Measurements from ENCODE around the gene PSEN1. TPM values are rescaled to one million over a fixed set of nuclear protein-coding genes. Genes with fewer than 3 reads are reported as not detected.

PSEN1 gene
- polyA plus RNA-seq, 1 donor (not counting 4 experiments of a cell fraction or from before 2014, with no cell fraction given) = 32.6 TPM

DNA sequence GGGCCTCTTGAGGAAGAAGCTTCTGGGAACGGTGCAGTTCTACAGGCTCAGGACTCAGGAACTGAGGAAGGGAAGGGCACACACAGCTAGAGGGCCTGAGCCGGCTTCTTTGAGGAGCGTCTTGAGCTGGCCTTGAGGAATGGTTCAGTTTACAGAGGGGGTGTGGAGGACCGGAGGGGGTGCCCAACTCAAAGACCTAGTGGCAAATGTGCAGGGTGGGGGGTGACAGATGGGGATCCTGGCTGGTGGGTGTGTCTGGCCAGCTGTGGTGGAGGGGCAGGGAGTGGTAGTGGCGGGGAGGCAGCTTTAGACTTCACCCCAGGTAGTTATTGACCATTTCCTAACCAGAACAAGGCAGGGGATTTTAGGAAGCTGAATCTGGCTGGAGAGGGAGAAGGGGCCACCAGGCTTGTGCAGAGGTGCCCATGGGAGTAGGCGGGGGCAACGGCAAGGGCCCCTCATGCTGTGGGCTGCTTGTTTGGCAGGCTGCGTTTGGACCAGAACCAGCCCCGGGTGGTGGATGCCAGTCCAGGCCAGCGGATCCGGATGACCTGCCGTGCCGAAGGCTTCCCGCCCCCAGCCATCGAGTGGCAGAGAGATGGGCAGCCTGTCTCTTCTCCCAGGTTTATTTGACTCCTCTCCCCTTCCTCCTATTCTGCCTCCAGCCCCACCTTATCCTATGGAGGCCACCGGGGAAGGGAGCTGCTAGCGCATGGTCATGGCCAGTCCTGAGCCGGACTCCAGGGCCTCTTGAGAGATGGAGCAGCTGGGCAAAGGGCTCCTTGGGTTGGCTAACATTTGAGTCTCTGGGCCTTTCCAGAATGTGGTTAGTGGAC lies 128.8 kb downstream of the PSEN1 start:
- DNase-seq (ENCODE audit: low read depth, low spot score) = no peak
- dilution Hi-C loops (cut with MboI; ENCODE audit: extremely low pct_ligation_motif_present, low sequenced_read_pairs) = no loop called here
- no peak overlapping the region for H3K27ac ChIP-seq (ENCODE audit: control insufficient read depth, insufficient read depth, low read length)
- H2AFZ ChIP-seq (ENCODE audit: control insufficient read depth, low read length) = no peak overlapping the region
- no peak for TF ChIP-seq EZH2 (IDR thresholded peaks at IDR 0.05; ENCODE audit: low read length)
- TF ChIP-seq, protein P1, sequence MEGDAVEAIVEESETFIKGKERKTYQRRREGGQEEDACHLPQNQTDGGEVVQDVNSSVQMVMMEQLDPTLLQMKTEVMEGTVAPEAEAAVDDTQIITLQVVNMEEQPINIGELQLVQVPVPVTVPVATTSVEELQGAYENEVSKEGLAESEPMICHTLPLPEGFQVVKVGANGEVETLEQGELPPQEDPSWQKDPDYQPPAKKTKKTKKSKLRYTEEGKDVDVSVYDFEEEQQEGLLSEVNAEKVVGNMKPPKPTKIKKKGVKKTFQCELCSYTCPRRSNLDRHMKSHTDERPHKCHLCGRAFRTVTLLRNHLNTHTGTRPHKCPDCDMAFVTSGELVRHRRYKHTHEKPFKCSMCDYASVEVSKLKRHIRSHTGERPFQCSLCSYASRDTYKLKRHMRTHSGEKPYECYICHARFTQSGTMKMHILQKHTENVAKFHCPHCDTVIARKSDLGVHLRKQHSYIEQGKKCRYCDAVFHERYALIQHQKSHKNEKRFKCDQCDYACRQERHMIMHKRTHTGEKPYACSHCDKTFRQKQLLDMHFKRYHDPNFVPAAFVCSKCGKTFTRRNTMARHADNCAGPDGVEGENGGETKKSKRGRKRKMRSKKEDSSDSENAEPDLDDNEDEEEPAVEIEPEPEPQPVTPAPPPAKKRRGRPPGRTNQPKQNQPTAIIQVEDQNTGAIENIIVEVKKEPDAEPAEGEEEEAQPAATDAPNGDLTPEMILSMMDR (optimal IDR thresholded peaks at IDR 0.05 in 1 of 3, IDR thresholded peaks at IDR 0.05 in 1 of 3, conservative IDR thresholded peaks at IDR 0.05 in 1 of 3; ENCODE audit: extremely low read depth in 1 of 3, insufficient read depth in 2 of 3, low read length in 3 of 3) = no peak
- H3K27me3 ChIP-seq (ENCODE audit: control insufficient read depth, extremely low read depth, insufficient read depth, low read length) = no peaks in the 10 kb centered on the region
- no peak overlapping the region for H3K4me3 ChIP-seq (ENCODE audit: control insufficient read depth in 2 of 3, extremely low read depth in 1 of 3, insufficient read depth in 2 of 3, low read depth in 1 of 3, low read length in 3 of 3)
- H3K9me1 ChIP-seq (ENCODE audit: control insufficient read depth, extremely low read depth, insufficient read depth, low read length) = no peaks in the 10 kb centered on the region
- no peak overlapping the region for H3K4me2 ChIP-seq (ENCODE audit: control insufficient read depth, extremely low read depth, insufficient read depth, low read depth, low read length)
- no peaks in the 10 kb centered on the region for H4K20me1 ChIP-seq (ENCODE audit: control insufficient read depth, extremely low read depth, insufficient read depth, low read length)
- H3K9me3 ChIP-seq (ENCODE audit: control insufficient read depth, low read depth, low read length) = no peaks in the 10 kb centered on the region
- no peak for FAIRE-seq
- H3K9ac ChIP-seq (ENCODE audit: control insufficient read depth, extremely low read depth, insufficient read depth, low read length) = no peak overlapping the region
- H3K4me1 ChIP-seq (ENCODE audit: control insufficient read depth, extremely low read depth, insufficient read depth, low read length) = no peaks in the 10 kb centered on the region
- no peaks in the 10 kb centered on the region for H3K36me3 ChIP-seq (ENCODE audit: control insufficient read depth in 2 of 2, extremely low read depth in 1 of 2, insufficient read depth in 2 of 2, low read length in 2 of 2)
- no peaks in the 10 kb centered on the region for H3K79me2 ChIP-seq (ENCODE audit: control insufficient read depth, insufficient read depth, low read length)

DNA sequence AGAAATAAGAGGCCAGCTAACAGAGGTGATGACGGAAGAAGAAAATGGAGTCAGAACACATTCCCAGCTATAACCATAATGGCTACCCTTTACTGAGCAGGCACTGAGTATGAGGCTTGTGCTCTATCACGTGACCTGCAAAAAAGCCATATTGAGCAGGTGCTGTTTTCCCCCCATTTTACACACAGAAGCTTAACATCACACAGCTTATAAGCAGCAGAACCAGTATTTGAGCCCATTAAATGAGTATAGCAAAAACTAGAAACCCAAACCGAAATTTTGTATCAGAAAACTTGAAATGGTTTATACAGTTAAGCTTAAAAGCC lies 129.4 kb downstream of the PSEN1 start:
- H3K4me1 ChIP-seq (ENCODE audit: control insufficient read depth, extremely low read depth, insufficient read depth, low read length) = no peaks in the 10 kb centered on the region

More for the DNA sequence above, 129.4 kb downstream of the PSEN1 start:
- FAIRE-seq (no peak), DNase-seq (ENCODE audit: low read depth, low spot score) (no peak)
- dilution Hi-C loops (cut with MboI; ENCODE audit: extremely low pct_ligation_motif_present, low sequenced_read_pairs) = no loop called here
- H3K4me2 ChIP-seq (ENCODE audit: control insufficient read depth, extremely low read depth, insufficient read depth, low read depth, low read length) = no peak overlapping the region
- no peak overlapping the region for H3K9ac ChIP-seq (ENCODE audit: control insufficient read depth, extremely low read depth, insufficient read depth, low read length)
- H3K27me3 ChIP-seq (ENCODE audit: control insufficient read depth, extremely low read depth, insufficient read depth, low read length) = no peaks in the 10 kb centered on the region
- no peaks in the 10 kb centered on the region for H3K79me2 ChIP-seq (ENCODE audit: control insufficient read depth, insufficient read depth, low read length)
- no peaks in the 10 kb centered on the region for H4K20me1 ChIP-seq (ENCODE audit: control insufficient read depth, extremely low read depth, insufficient read depth, low read length)
- TF ChIP-seq, protein P1 (optimal IDR thresholded peaks at IDR 0.05 in 1 of 3, IDR thresholded peaks at IDR 0.05 in 1 of 3, conservative IDR thresholded peaks at IDR 0.05 in 1 of 3; ENCODE audit: extremely low read depth in 1 of 3, insufficient read depth in 2 of 3, low read length in 3 of 3) = no peak
- TF ChIP-seq EZH2 (IDR thresholded peaks at IDR 0.05; ENCODE audit: low read length) = no peak
- H3K9me3 ChIP-seq (ENCODE audit: control insufficient read depth, low read depth, low read length) = no peaks in the 10 kb centered on the region
- no peak overlapping the region for H3K4me3 ChIP-seq (ENCODE audit: control insufficient read depth in 2 of 3, extremely low read depth in 1 of 3, insufficient read depth in 2 of 3, low read depth in 1 of 3, low read length in 3 of 3)
- peaks cover 1 to 4% of the 10 kb centered on the region in 2 experiments for H3K36me3 ChIP-seq (ENCODE audit: control insufficient read depth in 2 of 2, extremely low read depth in 1 of 2, insufficient read depth in 2 of 2, low read length in 2 of 2)
- H3K27ac ChIP-seq (ENCODE audit: control insufficient read depth, insufficient read depth, low read length) = no peak overlapping the region
- no peaks in the 10 kb centered on the region for H3K9me1 ChIP-seq (ENCODE audit: control insufficient read depth, extremely low read depth, insufficient read depth, low read length)
- no peak overlapping the region for H2AFZ ChIP-seq (ENCODE audit: control insufficient read depth, low read length)
